SK-N-SH treated with all-trans-retinoic acid at 6 μM for 48 hours (cell line): ENCODE data around the gene TPGS1.

Experiments
- ARNTL ChIP-seq: fragments of 450-650 bp; formaldehyde crosslinking; IDR thresholded peaks from 2 replicates; pipeline ENCODE4 v1.5.0; 2020; ENCODE audit warnings: low read depth, mild to moderate bottlenecking, moderate library complexity, borderline replicate concordance
- GLIS3 ChIP-seq: fragments of 250-450 bp; sonication (Bioruptor Pico); IDR thresholded peaks from 2 replicates; pipeline ENCODE4 v1.5.0; 2020; ENCODE audit warnings: mild to moderate bottlenecking, moderate library complexity
- SNAI2 ChIP-seq: fragments of 250-450 bp; sonication (Bioruptor Pico); IDR thresholded peaks from 2 replicates; pipeline ENCODE4 v1.5.0; 2020; ENCODE audit warnings: mild to moderate bottlenecking, moderate library complexity
- ZC3H10 ChIP-seq: fragments of 250-450 bp; sonication (Bioruptor Pico); IDR thresholded peaks from 2 replicates; pipeline ENCODE4 v1.5.1; 2021; ENCODE audit warnings: mild to moderate bottlenecking, moderate library complexity
- ZFP30 ChIP-seq: fragments of 450-650 bp; formaldehyde crosslinking; IDR thresholded peaks from 2 replicates; pipeline ENCODE4 v1.5.0; 2022; ENCODE audit warnings: mild to moderate bottlenecking, moderate library complexity
- ZNF565 ChIP-seq: fragments of 450-650 bp; formaldehyde crosslinking; conservative IDR thresholded peaks from 2 replicates; pipeline ENCODE4 v1.5.0; 2020; ENCODE audit warnings: low read depth, mild to moderate bottlenecking, moderate library complexity
- ZNF8 ChIP-seq: fragments of 450-650 bp; formaldehyde crosslinking; IDR thresholded peaks from 2 replicates; pipeline ENCODE4 v1.5.0; 2020; ENCODE audit warnings: mild to moderate bottlenecking, moderate library complexity
- TF ChIP-seq, protein P1 (sequence below): fragments of 250-450 bp; sonication (Bioruptor Pico); IDR thresholded peaks from 2 replicates; pipeline ENCODE4 v1.8.0; 2021; ENCODE audit warnings: low read depth, mild to moderate bottlenecking, moderate library complexity, borderline replicate concordance
- TF ChIP-seq, protein P2 (sequence below): fragments of 250-450 bp; sonication (Bioruptor Pico); IDR thresholded peaks from 2 replicates; pipeline ENCODE4 v1.8.0; 2020; ENCODE audit warnings: mild to moderate bottlenecking, moderate library complexity, borderline replicate concordance

DNA sequence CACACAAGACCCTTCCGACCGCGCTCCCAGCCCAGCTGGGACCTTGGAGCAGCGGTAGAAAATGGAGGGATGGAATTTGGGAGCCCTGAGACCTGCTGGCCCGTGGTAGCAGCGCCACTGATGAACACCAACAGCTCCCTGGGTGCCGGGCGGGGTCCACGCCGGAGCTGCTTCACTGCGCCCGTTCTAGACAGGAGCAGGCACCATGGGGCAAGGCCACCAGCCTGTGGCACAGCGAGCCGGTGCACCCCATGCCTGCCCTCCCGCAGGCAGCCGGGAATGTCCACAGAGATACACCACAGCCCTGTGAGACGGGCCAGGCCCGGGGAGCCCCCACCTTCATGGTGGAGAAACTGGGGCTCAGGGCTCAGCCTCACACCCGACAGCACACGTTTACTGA lies 36.6 kb upstream of the TPGS1 start:
- no peak for TF ChIP-seq ZNF565 (CRISPR knock-in tag)
- TF ChIP-seq, protein P1, sequence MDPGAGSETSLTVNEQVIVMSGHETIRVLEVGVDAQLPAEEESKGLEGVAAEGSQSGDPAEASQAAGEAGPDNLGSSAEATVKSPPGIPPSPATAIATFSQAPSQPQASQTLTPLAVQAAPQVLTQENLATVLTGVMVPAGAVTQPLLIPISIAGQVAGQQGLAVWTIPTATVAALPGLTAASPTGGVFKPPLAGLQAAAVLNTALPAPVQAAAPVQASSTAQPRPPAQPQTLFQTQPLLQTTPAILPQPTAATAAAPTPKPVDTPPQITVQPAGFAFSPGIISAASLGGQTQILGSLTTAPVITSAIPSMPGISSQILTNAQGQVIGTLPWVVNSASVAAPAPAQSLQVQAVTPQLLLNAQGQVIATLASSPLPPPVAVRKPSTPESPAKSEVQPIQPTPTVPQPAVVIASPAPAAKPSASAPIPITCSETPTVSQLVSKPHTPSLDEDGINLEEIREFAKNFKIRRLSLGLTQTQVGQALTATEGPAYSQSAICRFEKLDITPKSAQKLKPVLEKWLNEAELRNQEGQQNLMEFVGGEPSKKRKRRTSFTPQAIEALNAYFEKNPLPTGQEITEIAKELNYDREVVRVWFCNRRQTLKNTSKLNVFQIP (CRISPR knock-in tag), result no peak
- TF ChIP-seq ARNTL (CRISPR knock-in tag), result no peak
- TF ChIP-seq ZFP30 (CRISPR knock-in tag), result no peak
- TF ChIP-seq ZC3H10 (CRISPR knock-in tag), result no peak
- TF ChIP-seq, protein P2, sequence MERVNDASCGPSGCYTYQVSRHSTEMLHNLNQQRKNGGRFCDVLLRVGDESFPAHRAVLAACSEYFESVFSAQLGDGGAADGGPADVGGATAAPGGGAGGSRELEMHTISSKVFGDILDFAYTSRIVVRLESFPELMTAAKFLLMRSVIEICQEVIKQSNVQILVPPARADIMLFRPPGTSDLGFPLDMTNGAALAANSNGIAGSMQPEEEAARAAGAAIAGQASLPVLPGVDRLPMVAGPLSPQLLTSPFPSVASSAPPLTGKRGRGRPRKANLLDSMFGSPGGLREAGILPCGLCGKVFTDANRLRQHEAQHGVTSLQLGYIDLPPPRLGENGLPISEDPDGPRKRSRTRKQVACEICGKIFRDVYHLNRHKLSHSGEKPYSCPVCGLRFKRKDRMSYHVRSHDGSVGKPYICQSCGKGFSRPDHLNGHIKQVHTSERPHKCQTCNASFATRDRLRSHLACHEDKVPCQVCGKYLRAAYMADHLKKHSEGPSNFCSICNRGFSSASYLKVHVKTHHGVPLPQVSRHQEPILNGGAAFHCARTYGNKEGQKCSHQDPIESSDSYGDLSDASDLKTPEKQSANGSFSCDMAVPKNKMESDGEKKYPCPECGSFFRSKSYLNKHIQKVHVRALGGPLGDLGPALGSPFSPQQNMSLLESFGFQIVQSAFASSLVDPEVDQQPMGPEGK, result no peak
- TF ChIP-seq GLIS3 (CRISPR knock-in tag), result no peak
- no peak for TF ChIP-seq SNAI2 (CRISPR knock-in tag)
- TF ChIP-seq ZNF8 (CRISPR knock-in tag), result no peak
